ENCODE measurements around the gene FAM156A.
A peak's percentile ranks its signal among the peaks of the same experiment; 100 is the strongest.

- TF ChIP-seq EP300 (IDR thresholded peaks at IDR 0.05; ENCODE audit: low read depth): no peak
- TF ChIP-seq, protein P1, sequence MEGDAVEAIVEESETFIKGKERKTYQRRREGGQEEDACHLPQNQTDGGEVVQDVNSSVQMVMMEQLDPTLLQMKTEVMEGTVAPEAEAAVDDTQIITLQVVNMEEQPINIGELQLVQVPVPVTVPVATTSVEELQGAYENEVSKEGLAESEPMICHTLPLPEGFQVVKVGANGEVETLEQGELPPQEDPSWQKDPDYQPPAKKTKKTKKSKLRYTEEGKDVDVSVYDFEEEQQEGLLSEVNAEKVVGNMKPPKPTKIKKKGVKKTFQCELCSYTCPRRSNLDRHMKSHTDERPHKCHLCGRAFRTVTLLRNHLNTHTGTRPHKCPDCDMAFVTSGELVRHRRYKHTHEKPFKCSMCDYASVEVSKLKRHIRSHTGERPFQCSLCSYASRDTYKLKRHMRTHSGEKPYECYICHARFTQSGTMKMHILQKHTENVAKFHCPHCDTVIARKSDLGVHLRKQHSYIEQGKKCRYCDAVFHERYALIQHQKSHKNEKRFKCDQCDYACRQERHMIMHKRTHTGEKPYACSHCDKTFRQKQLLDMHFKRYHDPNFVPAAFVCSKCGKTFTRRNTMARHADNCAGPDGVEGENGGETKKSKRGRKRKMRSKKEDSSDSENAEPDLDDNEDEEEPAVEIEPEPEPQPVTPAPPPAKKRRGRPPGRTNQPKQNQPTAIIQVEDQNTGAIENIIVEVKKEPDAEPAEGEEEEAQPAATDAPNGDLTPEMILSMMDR (IDR thresholded peaks at IDR 0.05): peak; percentile 75 to 99 (median 94)
- TF ChIP-seq POLR2A (IDR thresholded peaks at IDR 0.05): peak; percentile 76
- peak; percentile 75 to 77 (median 76) for TF ChIP-seq POLR2AphosphoS5 (IDR thresholded peaks at IDR 0.05)
Measured at GRCh38 chrX:52934704-52935469, 23.4 kb downstream of the FAM156A start.

Measured in transverse colon (tissue), 4 donors.